Neural progenitor cell (in vitro differentiated cells): ENCODE results near the gene GPR107.

ENCODE experiments used
- CTCF ChIP-seq: fragments of 200-600 bp; sonication (generic); IDR thresholded peaks from 2 replicates; pipeline ENCODE4 v1.5.1; 2017; ENCODE audit warnings: antibody characterized with exemption, mild to moderate bottlenecking
- EZH2 ChIP-seq: fragments of 200-600 bp; sonication (generic); IDR thresholded peaks from 2 replicates; pipeline ENCODE4 v1.6.1; 2017; ENCODE audit warnings: antibody characterized with exemption, mild to moderate bottlenecking, moderate library complexity
- EZH2phosphoT487 ChIP-seq: fragments of 200-600 bp; sonication (generic); IDR thresholded peaks from 2 replicates; pipeline ENCODE4 v1.6.1; 2017; ENCODE audit warnings: antibody characterized with exemption

GRCh38 chr9:130049431-130050210, 4.1 kb upstream of the GPR107 start:
- TF ChIP-seq CTCF, result no peak
- TF ChIP-seq EZH2phosphoT487, result no peak
- no peak for TF ChIP-seq EZH2
